NT2/D1 (cell line): ENCODE results near the gene CCR7.

Source experiments
- DNase-seq: peaks from one replicate; pipeline ENCODE4 v3.0.0-alpha.2; 2011; ENCODE audit warnings: low read depth, low spot score
- H3K27me3 ChIP-seq: 2 replicates; pipeline ENCODE4 v1.6.0; 2011; ENCODE audit warnings: mild to moderate bottlenecking; ENCODE audit not compliant: insufficient read length, insufficient read depth
- H3K36me3 ChIP-seq: 2 replicates; pipeline ENCODE4 v1.6.1; 2011; ENCODE audit warnings: mild to moderate bottlenecking, low read length, mixed read lengths; ENCODE audit not compliant: insufficient read depth, insufficient read length
- H3K4me1 ChIP-seq: 2 replicates; pipeline ENCODE4 v1.5.1; 2011; ENCODE audit not compliant: insufficient read depth, insufficient read length
- H3K4me3 ChIP-seq: 2 replicates; pipeline ENCODE4 v1.5.1; 2011; ENCODE audit warnings: low read depth; ENCODE audit not compliant: insufficient read length
- H3K9ac ChIP-seq: 2 replicates; pipeline ENCODE4 v1.6.0; 2011; ENCODE audit warnings: low read depth; ENCODE audit not compliant: insufficient read length
- H3K9me3 ChIP-seq: 2 replicates; pipeline ENCODE4 v1.5.1; 2011; ENCODE audit warnings: mild to moderate bottlenecking, low read length; ENCODE audit not compliant: insufficient read depth
- SUZ12 ChIP-seq: IDR thresholded peaks from 2 replicates; pipeline ENCODE4 v1.6.1; 2011; ENCODE audit not compliant: insufficient read length, insufficient read depth; ENCODE audit errors: extremely low read depth
- YY1 ChIP-seq: IDR thresholded peaks from 2 replicates; pipeline ENCODE4 v1.6.1; 2011; ENCODE audit not compliant: insufficient read length, insufficient read depth
- ZNF274 ChIP-seq: IDR thresholded peaks from 2 replicates; pipeline ENCODE4 v1.6.1; 2011; ENCODE audit warnings: mild to moderate bottlenecking, low read depth, low read length

Gene CCR7, protein sequence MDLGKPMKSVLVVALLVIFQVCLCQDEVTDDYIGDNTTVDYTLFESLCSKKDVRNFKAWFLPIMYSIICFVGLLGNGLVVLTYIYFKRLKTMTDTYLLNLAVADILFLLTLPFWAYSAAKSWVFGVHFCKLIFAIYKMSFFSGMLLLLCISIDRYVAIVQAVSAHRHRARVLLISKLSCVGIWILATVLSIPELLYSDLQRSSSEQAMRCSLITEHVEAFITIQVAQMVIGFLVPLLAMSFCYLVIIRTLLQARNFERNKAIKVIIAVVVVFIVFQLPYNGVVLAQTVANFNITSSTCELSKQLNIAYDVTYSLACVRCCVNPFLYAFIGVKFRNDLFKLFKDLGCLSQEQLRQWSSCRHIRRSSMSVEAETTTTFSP

DNA sequence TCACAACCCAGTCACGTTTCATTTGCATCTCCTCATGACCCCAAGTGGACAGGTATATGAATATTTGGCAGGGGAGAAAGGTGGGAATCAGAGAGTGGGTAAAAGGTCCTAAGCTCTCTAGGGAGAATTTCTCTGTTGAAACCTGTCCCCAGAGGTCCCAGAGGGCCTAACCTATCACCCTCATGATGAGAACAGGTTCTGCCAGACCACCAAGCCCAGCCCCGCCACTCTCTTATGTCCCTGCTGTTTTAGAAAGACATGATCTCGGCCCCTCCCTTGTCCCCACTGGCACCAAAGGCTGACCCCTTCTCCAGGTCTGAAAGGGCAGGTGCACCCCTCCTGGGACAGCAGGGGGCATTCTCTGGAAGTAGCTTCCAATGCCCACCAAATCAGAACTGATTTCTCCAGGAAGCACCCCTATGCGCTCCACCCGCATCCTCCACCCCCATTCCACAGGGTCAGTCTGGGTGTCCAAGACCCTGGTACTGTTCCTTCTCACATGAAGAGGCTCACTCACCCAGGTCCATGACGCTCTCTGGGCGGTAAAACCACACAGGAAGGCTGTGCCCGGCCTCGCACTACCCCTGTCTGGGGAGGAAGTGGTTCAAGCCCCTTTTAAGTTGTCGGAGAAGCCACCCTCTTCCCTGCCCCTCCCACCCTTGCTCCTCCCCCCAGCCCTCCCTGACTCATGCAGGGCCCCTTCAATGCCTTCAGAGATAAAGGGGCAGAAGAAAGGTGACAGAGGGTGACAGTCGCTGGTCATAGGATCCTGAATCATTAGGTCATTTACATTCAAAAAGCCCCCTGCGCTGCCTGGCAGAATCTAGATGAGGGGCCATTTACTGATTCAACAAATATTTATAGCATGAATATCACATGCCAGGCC is at the start of gene CCR7:
Gene CCR7, minus strand, starts transcription at position 590 of the 886 bp plus-strand sequence. Its CDS starts 63 bp downstream, at position 527.
- TF ChIP-seq SUZ12 (no peak), ZNF274 (no peak), YY1 (no peak)
- DNase-seq = no peak
- Histone ChIP-seq H3K9ac (no peak within 1 kb of the TSS), H3K4me3 (no peak within 1 kb of the TSS), H3K4me1 (peaks cover under 1% of the 10 kb centered on the region), H3K9me3 (peaks cover 23% of the 10 kb centered on the region), H3K36me3 (no peaks in the 10 kb centered on the region), H3K27me3 (no peaks in the 10 kb centered on the region)

DNA sequence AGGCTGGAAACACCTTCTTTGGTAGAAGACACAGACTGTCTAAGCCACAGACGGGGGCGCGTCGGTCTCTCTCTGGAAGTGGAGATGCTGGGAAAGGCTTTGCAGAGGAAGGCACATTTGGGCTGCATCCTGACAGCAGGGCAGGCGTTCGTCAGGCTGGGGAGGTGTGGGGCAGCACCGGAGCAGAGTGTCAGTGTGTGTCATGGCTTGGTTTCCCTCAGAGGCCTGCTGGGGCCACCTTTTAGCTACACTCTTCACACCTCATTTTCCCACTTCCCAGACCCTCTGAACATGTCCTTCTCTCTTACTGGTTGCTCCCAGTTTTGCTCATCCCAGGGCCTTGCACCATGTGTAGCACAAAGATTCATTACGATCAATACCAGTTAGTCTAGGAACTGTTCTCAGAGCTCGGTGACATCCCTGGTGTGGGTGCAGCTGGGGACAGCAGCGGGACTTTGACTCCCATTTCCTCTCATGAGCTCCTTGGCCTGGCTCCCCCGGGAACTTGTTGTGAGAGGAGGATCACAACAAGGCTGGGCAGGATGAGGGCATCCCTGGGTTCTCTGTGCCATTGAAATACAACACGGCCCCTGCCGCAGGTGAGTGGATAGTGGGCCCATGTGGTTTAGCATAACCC is 49.3 kb upstream of the CCR7 start:
- H3K4me1 ChIP-seq = peaks cover 6% of the 10 kb centered on the region
- H3K36me3 ChIP-seq = no peaks in the 10 kb centered on the region
- DNase-seq = no peak
- no peaks in the 10 kb centered on the region for H3K9me3 ChIP-seq
- no peak overlapping the region for H3K9ac ChIP-seq
- no peaks in the 10 kb centered on the region for H3K27me3 ChIP-seq
- H3K4me3 ChIP-seq = no peak overlapping the region
- TF ChIP-seq SUZ12 = no peak
- TF ChIP-seq ZNF274 = no peak

- Histone ChIP-seq H3K27me3 (no peaks in the 10 kb centered on the region), H3K36me3 (no peaks in the 10 kb centered on the region), H3K4me3 (no peak overlapping the region), H3K9me3 (no peaks in the 10 kb centered on the region), H3K9ac (no peak overlapping the region), H3K4me1 (peaks cover 6% of the 10 kb centered on the region)
- TF ChIP-seq ZNF274 (no peak), SUZ12 (no peak), YY1 (no peak)
- DNase-seq = no peak
These were observed 48.3 kb upstream of the CCR7 start for GRCh38 chr17:40613467-40614154.

GRCh38 chr17:40612599-40613244 is 47.5 kb upstream of the CCR7 start:
- Histone ChIP-seq H3K9me3 (no peaks in the 10 kb centered on the region), H3K27me3 (no peaks in the 10 kb centered on the region), H3K4me1 (peaks cover 6% of the 10 kb centered on the region), H3K9ac (no peak overlapping the region), H3K36me3 (no peaks in the 10 kb centered on the region), H3K4me3 (no peak overlapping the region)
- TF ChIP-seq SUZ12 (no peak), ZNF274 (no peak), YY1 (no peak)
- DNase-seq = no peak

- Histone ChIP-seq H3K4me3 (no peak overlapping the region), H3K9ac (no peak overlapping the region), H3K36me3 (no peaks in the 10 kb centered on the region), H3K4me1 (peaks cover 6% of the 10 kb centered on the region), H3K9me3 (no peaks in the 10 kb centered on the region), H3K27me3 (no peaks in the 10 kb centered on the region)
- no peak for DNase-seq
- TF ChIP-seq ZNF274 (no peak), SUZ12 (no peak), YY1 (no peak)
These were observed 46.7 kb upstream of the CCR7 start for GRCh38 chr17:40611840-40612474.

DNA sequence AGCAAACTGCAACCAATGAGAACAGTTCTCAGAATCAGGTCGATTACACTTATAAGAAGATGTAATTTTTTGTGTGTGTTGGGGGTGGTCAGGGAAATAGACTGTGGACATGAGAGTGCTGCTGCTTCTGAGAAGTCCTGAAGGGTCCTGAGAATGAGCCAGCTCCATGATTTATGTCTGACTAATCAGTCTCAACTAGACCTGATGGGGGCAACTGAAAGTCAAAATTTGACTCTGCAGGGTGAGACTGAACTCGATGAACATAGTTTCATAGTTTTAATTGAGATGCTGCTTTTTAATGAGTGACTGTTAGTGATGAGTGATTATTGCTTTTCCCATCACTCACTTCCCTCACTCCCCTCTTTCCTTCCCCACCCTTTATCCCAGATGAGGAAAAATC is 45.1 kb upstream of the CCR7 start:
- no peak overlapping the region for H3K4me3 ChIP-seq
- peaks cover 6% of the 10 kb centered on the region for H3K4me1 ChIP-seq
- DNase-seq = no peak
- TF ChIP-seq YY1 (no peak), SUZ12 (no peak), ZNF274 (no peak)
- H3K9me3 ChIP-seq = no peaks in the 10 kb centered on the region
- H3K36me3 ChIP-seq = no peaks in the 10 kb centered on the region
- H3K27me3 ChIP-seq = no peaks in the 10 kb centered on the region
- no peak overlapping the region for H3K9ac ChIP-seq
